Stimulated activated CD8-positive, alpha-beta memory T cell treated with anti-CD3 and anti-CD28 coated beads, Interleukin-15, amount 100 ng/mL, for 48 hours (primary cell): Measurements from ENCODE around the gene BCAR3.

ENCODE experiments used
- DNase-seq, 2 donors: peaks; one replicate each; pipeline ENCODE4 v3.0.0-alpha.2; 2020; ENCODE audit warnings: low read depth in 2 of 2

BCAR3 gene

GRCh38 chr1:93681101-93681988, at the start of gene BCAR3:
Gene BCAR3, minus strand, starts transcription at chr1:93681837. Its CDS starts 6,907 bp downstream, at chr1:93674930.
- DNase-seq: peak in 1 of 2 donors; percentile 21

GRCh38 chr1:93730621-93731020, 49.0 kb upstream of the BCAR3 start:
- no peak for DNase-seq

- no peak for DNase-seq
Measured at GRCh38 chr1:93729906-93730305, 48.3 kb upstream of the BCAR3 start.

GRCh38 chr1:93729502-93729901, 47.9 kb upstream of the BCAR3 start:
- DNase-seq: no peak

- no peak for DNase-seq
Measured at GRCh38 chr1:93728480-93729131, 47.0 kb upstream of the BCAR3 start.

- no peak for DNase-seq
Measured at GRCh38 chr1:93723733-93724270, 42.2 kb upstream of the BCAR3 start.

- no peak for DNase-seq
Measured at GRCh38 chr1:93723110-93723509, 41.5 kb upstream of the BCAR3 start.

- DNase-seq: no peak
Measured at GRCh38 chr1:93722081-93723031, 40.7 kb upstream of the BCAR3 start.

- DNase-seq: no peak
Measured at GRCh38 chr1:93720956-93721626, 39.5 kb upstream of the BCAR3 start.

- no peak for DNase-seq
Measured at GRCh38 chr1:93717640-93718039, 36.0 kb upstream of the BCAR3 start.

- peak; percentile 30 to 45 for DNase-seq
Measured at GRCh38 chr1:93716941-93717368, 35.3 kb upstream of the BCAR3 start.

- DNase-seq: no peak
Measured at GRCh38 chr1:93716163-93716562, 34.5 kb upstream of the BCAR3 start.

- peak in 1 of 2 donors; percentile 35 for DNase-seq
Measured at GRCh38 chr1:93715529-93716126, 34.0 kb upstream of the BCAR3 start.

GRCh38 chr1:93714356-93714755, 32.7 kb upstream of the BCAR3 start:
- DNase-seq: no peak

- no peak for DNase-seq
Measured at GRCh38 chr1:93713341-93713740, 31.7 kb upstream of the BCAR3 start.

GRCh38 chr1:93712741-93713140, 31.1 kb upstream of the BCAR3 start:
- DNase-seq: no peak

GRCh38 chr1:93710499-93711453, 29.1 kb upstream of the BCAR3 start:
- DNase-seq: no peak

GRCh38 chr1:93708734-93709481, 27.3 kb upstream of the BCAR3 start:
- DNase-seq: no peak

GRCh38 chr1:93707956-93708355, 26.3 kb upstream of the BCAR3 start:
- peak; percentile 43 to 46 for DNase-seq
